ENCODE results near the gene TRMU. TPM values are rescaled to one million over a fixed set of nuclear protein-coding genes. Genes with fewer than 3 reads are reported as not detected.

Gene TRMU
- total and polyA plus RNA-seq, 4 donors = 14.3 to 34.4 (median 18.6) TPM

DNA sequence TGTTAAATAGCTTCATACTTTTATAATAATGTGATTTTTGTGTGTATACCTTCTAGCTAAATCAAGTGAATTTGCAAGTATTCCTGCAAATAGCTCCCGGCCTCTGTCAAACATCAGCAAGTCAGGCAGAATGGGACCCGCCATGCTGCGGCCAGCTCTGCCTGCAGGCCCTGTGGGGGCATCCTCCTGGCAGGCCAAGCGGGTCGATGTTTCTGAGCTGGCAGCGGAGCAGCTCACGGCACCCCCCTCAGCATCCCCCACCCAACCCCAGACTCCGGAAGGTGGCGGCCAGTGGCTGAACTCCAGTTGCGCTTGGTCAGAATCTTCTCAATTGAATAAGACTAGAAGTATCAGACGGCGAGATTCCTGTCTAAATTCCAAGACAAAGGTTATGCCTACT is 19.5 kb upstream of the TRMU start:
- 95% methylated on average over 12 of the region's 12 CpGs for WGBS
- Histone ChIP-seq H3K9ac (ENCODE audit: low read depth in 1 of 2, low read length in 2 of 2) (no peak overlapping the region), H3K36me3 (ENCODE audit: control insufficient read depth in 4 of 4, insufficient read depth in 3 of 4, low read depth in 1 of 4, low read length in 3 of 4) (no peaks in the 10 kb centered on the region), H3K9me3 (ENCODE audit: control insufficient read depth in 4 of 4, low read length in 3 of 4) (no peaks in the 10 kb centered on the region), H3K4me1 (ENCODE audit: control insufficient read depth in 4 of 4, insufficient read depth in 4 of 4, low read length in 3 of 4) (peaks cover 0 to 4% (median 2%) of the 10 kb centered on the region in 4 donors), H3K4me3 (ENCODE audit: low read depth in 1 of 3, low read length in 3 of 3) (no peak overlapping the region), H3K27ac (ENCODE audit: low read depth in 1 of 2, low read length in 2 of 2) (no peak overlapping the region), H3K27me3 (ENCODE audit: control insufficient read depth in 4 of 4, insufficient read depth in 4 of 4, low read length in 3 of 4) (no peaks in the 10 kb centered on the region)
- TF ChIP-seq RAD21 (IDR thresholded peaks at IDR 0.05) = no peak
- no peak for TF ChIP-seq JUND (IDR thresholded peaks at IDR 0.05)
- TF ChIP-seq, protein P1, sequence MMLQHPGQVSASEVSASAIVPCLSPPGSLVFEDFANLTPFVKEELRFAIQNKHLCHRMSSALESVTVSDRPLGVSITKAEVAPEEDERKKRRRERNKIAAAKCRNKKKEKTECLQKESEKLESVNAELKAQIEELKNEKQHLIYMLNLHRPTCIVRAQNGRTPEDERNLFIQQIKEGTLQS (IDR thresholded peaks at IDR 0.05) = no peak
- TF ChIP-seq FOXA1 (IDR thresholded peaks at IDR 0.05) = no peak
- TF ChIP-seq MAX (IDR thresholded peaks at IDR 0.05) = no peak
- TF ChIP-seq RXRA (IDR thresholded peaks at IDR 0.05) = no peak
- DNase-seq (ENCODE audit: low spot score) = no peak

GRCh38 chr22:46317646-46318045 is 17.9 kb upstream of the TRMU start:
- Histone ChIP-seq H3K4me3 (ENCODE audit: low read depth in 1 of 3, low read length in 3 of 3) (no peak overlapping the region), H3K4me1 (ENCODE audit: control insufficient read depth in 4 of 4, insufficient read depth in 4 of 4, low read length in 3 of 4) (peaks cover 0 to 4% (median 2%) of the 10 kb centered on the region in 4 donors), H3K36me3 (ENCODE audit: control insufficient read depth in 4 of 4, insufficient read depth in 3 of 4, low read depth in 1 of 4, low read length in 3 of 4) (no peaks in the 10 kb centered on the region), H3K9ac (ENCODE audit: low read depth in 1 of 2, low read length in 2 of 2) (no peak overlapping the region), H3K27me3 (ENCODE audit: control insufficient read depth in 4 of 4, insufficient read depth in 4 of 4, low read length in 3 of 4) (no peaks in the 10 kb centered on the region), H3K9me3 (ENCODE audit: control insufficient read depth in 4 of 4, low read length in 3 of 4) (no peaks in the 10 kb centered on the region), H3K27ac (ENCODE audit: low read depth in 1 of 2, low read length in 2 of 2) (no peak overlapping the region)
- TF ChIP-seq FOXA1 (IDR thresholded peaks at IDR 0.05) = no peak
- no peak for TF ChIP-seq MAX (IDR thresholded peaks at IDR 0.05)
- TF ChIP-seq, protein P2, sequence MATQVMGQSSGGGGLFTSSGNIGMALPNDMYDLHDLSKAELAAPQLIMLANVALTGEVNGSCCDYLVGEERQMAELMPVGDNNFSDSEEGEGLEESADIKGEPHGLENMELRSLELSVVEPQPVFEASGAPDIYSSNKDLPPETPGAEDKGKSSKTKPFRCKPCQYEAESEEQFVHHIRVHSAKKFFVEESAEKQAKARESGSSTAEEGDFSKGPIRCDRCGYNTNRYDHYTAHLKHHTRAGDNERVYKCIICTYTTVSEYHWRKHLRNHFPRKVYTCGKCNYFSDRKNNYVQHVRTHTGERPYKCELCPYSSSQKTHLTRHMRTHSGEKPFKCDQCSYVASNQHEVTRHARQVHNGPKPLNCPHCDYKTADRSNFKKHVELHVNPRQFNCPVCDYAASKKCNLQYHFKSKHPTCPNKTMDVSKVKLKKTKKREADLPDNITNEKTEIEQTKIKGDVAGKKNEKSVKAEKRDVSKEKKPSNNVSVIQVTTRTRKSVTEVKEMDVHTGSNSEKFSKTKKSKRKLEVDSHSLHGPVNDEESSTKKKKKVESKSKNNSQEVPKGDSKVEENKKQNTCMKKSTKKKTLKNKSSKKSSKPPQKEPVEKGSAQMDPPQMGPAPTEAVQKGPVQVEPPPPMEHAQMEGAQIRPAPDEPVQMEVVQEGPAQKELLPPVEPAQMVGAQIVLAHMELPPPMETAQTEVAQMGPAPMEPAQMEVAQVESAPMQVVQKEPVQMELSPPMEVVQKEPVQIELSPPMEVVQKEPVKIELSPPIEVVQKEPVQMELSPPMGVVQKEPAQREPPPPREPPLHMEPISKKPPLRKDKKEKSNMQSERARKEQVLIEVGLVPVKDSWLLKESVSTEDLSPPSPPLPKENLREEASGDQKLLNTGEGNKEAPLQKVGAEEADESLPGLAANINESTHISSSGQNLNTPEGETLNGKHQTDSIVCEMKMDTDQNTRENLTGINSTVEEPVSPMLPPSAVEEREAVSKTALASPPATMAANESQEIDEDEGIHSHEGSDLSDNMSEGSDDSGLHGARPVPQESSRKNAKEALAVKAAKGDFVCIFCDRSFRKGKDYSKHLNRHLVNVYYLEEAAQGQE (IDR thresholded peaks at IDR 0.05) = no peak
- TF ChIP-seq GABPA (IDR thresholded peaks at IDR 0.05 in 1 of 2, conservative IDR thresholded peaks at IDR 0.05 in 1 of 2) = no peak
- TF ChIP-seq FOXA2 (IDR thresholded peaks at IDR 0.05) = no peak
- no peak for TF ChIP-seq NR2F2 (IDR thresholded peaks at IDR 0.05)
- no peak for TF ChIP-seq ZBTB33 (IDR thresholded peaks at IDR 0.05)
- no peak for TF ChIP-seq CTCF (IDR thresholded peaks at IDR 0.05; ENCODE audit: low read depth, low read length, missing input control)
- no peak for TF ChIP-seq HNF4G (IDR thresholded peaks at IDR 0.05)
- no peak for TF ChIP-seq SP1 (IDR thresholded peaks at IDR 0.05)
- TF ChIP-seq EGR1 (IDR thresholded peaks at IDR 0.05; ENCODE audit: low read depth in 2 of 2) = no peak
- TF ChIP-seq YY1 (IDR thresholded peaks at IDR 0.05) = no peak
- no peak for TF ChIP-seq RXRA (IDR thresholded peaks at IDR 0.05)
- TF ChIP-seq JUND (IDR thresholded peaks at IDR 0.05) = no peak
- TF ChIP-seq, protein P1 (IDR thresholded peaks at IDR 0.05) = no peak
- no peak for TF ChIP-seq TAF1 (conservative IDR thresholded peaks at IDR 0.05)
- 96% methylated on average over 20 of the region's 20 CpGs for WGBS
- DNase-seq (ENCODE audit: low spot score) = no peak

Measured in liver (tissue), 9 donors.